Thymus (tissue), 11 donors: Measurements from ENCODE around the gene ZNF276. TPM values are rescaled to one million over a fixed set of nuclear protein-coding genes. Genes with fewer than 3 reads are reported as not detected.
"Not testable (repeated sequence)": the region's sequence is repeated elsewhere in the genome, so short reads cannot be mapped to it uniquely, and the experiment has no call there.

Experiments
- DNase-seq, 9 donors: peaks; one replicate each; pipeline ENCODE4 v3.0.0-alpha.2; 2013; ENCODE audit warnings: low spot score in 9 of 9, low read depth in 6 of 9, missing footprints in 1 of 9
- H3K27ac ChIP-seq, 2 donors: one replicate each; pipeline ENCODE4 v1.5.1; 2013; ENCODE audit warnings: control low read depth in 1 of 2, low read depth in 1 of 2, low read length in 1 of 2, mild to moderate bottlenecking in 1 of 2, moderate library complexity in 1 of 2
- H3K27me3 ChIP-seq, 2 donors: one replicate each; pipeline ENCODE4 v1.5.1; 2013; ENCODE audit warnings: low read length in 1 of 2; ENCODE audit not compliant: control insufficient read depth in 2 of 2, insufficient read depth in 1 of 2
- H3K36me3 ChIP-seq, 2 donors: one replicate each; pipeline ENCODE4 v1.5.1; 2013; ENCODE audit warnings: low read length in 1 of 2, mild to moderate bottlenecking in 1 of 2, moderate library complexity in 1 of 2; ENCODE audit not compliant: control insufficient read depth in 2 of 2, insufficient read depth in 2 of 2
- H3K4me1 ChIP-seq, 2 donors: one replicate each; pipeline ENCODE4 v1.5.1; 2013; ENCODE audit warnings: low read length in 2 of 2; ENCODE audit not compliant: control insufficient read depth in 2 of 2, insufficient read depth in 2 of 2
- H3K4me3 ChIP-seq, 2 donors: one replicate each; pipeline ENCODE4 v1.5.1; 2013; ENCODE audit warnings: low read length in 2 of 2, control low read depth in 1 of 2, mild to moderate bottlenecking in 1 of 2
- H3K9me3 ChIP-seq, 2 donors: one replicate each; pipeline ENCODE4 v1.5.1; 2013; ENCODE audit warnings: low read length in 1 of 2, mild to moderate bottlenecking in 1 of 2; ENCODE audit not compliant: control insufficient read depth in 2 of 2, insufficient read depth in 1 of 2
- WGBS: extraction: QIAGEN DNeasy Blood & Tissue Kit; methylation state at CpG from one replicate; pipeline ENCODE4 v1.1.7; 2013; 5-methylcytosine and 5-hydroxymethylcytosine counted together
- polyA plus RNA-seq: library from polyadenylated mRNA; stranded (reverse); fragments of 200-250 nt; gene quantifications from one replicate; pipeline ENCODE4 v1.2.3, GENCODE V29; 2013
- total RNA-seq: library from RNA; stranded (reverse); fragments of 120-200 nt; gene quantifications from one replicate; pipeline ENCODE4 v1.2.4, GENCODE V29; 2013
- donor health status: healthy.

ZNF276 gene
- total and polyA plus RNA-seq, 2 donors = 35.6 to 55.0 TPM

DNA sequence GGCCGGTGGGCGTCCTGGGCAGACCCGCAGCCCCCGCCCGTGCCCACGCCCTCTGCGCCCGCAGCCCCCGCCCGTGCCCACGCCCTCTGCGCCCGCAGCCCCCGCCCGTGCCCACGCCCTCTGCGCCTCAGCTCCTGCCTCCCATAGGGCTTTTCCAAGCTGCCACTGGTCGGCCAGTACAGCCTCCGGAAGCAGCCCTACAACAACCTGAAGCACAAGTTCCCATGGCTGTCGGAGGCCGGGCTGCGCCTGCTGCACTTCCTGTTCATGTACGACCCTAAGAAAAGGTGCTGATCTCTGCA, 26.6 kb upstream of the ZNF276 start:
- Histone ChIP-seq H3K36me3 (peaks cover 45 to 66% of the 10 kb centered on the region in 2 donors), H3K4me1 (peaks cover 9 to 12% of the 10 kb centered on the region in 2 donors)
- H3K9me3 ChIP-seq, DNase-seq, H3K4me3 ChIP-seq, H3K27ac ChIP-seq, H3K27me3 ChIP-seq: not testable (repeated sequence)
- 97% methylated on average over 23 of the region's 23 CpGs for WGBS

DNA sequence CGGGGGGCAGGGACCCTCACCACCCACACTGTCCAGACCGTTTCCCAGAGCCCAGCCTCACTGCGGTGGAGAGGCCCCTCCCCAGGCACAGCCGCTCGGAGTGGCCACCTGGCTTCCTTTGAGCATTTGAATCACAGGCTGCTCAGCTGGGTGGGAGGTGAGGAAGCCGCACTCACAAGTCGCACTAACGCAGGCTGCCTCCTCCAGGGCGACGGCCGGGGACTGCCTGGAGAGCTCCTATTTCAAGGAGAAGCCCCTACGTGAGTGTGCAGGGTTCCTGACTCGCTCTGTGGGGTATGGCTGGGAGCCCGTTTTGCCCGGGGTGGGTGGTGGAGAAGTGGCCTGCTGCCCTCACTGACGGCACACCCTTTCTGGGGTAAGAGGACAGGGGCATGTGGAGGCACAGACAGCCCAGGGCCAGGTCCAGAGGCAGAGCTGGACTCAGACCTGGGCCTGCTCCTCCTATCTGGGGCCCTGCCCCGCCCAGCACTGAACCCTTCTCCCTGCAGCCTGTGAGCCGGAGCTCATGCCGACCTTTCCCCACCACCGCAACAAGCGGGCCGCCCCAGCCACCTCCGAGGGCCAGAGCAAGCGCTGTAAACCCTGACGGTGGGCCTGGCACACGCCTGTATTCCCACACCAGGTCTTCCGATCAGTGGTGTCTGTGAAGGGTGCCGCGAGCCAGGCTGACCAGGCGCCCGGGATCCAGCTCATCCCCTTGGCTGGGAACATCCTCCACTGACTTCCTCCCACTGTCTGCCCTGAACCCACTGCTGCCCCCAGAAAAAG, 26.1 kb upstream of the ZNF276 start:
- Histone ChIP-seq H3K4me1 (peaks cover 13 to 17% of the 10 kb centered on the region in 2 donors), H3K27ac (no peak overlapping the region), H3K4me3 (no peak overlapping the region), H3K36me3 (peaks cover 44 to 65% of the 10 kb centered on the region in 2 donors), H3K9me3 (no peaks in the 10 kb centered on the region), H3K27me3 (no peaks in the 10 kb centered on the region)
- DNase-seq = no peak
- WGBS = 97% methylated on average over 31 of the region's 31 CpGs

DNA sequence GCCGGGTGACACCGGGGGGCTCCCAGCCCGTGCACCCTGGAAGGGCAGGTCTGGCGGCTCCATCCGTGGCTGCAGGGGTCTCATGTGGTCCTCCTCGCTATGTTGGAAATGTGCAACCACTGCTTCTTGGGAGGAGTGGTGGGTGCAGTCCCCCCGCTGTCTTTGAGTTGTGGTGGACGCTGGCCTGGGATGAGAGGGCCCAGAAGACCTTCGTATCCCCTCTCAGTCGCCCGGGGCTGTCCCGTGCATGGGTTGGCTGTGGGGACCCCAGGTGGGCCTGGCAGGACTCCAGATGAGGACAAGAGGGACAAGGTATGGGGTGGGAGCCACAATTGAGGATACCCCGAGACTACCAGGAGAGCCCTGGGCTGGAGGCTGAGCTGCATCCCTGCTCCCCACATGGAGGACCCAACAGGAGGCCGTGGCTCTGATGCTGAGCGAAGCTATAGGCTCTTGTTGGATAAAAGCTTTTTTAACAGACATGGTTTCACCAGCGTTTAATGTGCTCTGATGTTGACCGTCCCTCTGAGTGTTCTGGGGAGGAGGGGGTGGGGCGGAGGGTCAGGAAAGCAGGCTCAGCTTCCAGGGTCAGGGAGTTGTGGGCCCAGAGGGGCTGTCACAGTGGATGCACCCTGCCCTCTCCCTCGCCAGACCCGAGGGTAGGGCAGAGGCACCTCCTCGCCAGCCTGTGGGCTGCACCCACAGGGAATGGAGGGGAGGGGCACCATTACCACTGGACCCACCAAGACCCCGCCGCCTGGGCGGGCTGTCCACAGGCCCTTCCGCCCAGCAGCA, 25.3 kb upstream of the ZNF276 start:
- peaks cover 38 to 59% of the 10 kb centered on the region in 2 donors for H3K36me3 ChIP-seq
- no peak overlapping the region for H3K27ac ChIP-seq

DNA sequence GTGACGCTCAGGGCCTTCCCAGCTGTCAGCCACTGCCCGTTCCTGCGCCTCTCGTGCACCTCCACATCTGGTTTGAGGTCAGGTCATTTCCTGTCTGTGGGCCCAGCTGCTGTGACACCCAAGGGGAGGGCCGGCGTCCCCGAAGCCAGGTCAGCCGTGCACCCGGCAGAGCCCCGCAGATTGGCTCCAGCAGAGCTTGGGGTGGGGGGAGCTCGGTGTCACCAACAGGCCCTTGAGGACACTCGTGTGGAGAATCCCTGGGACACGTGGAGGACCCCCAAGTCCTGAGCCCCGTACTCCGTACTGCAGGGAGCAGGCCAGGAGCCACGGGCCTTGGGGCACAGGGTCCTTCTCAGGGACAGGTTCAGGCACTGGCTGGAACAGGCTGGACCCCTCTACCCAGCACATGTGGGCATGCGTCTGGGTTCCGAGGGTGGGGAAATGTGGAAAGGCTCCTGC, 24.6 kb upstream of the ZNF276 start:
- H3K27me3 ChIP-seq = no peaks in the 10 kb centered on the region
- H3K9me3 ChIP-seq = no peaks in the 10 kb centered on the region
- WGBS = 45% methylated on average over 18 of the region's 18 CpGs
- H3K4me3 ChIP-seq = no peak overlapping the region
- peaks cover 21 to 23% of the 10 kb centered on the region in 2 donors for H3K4me1 ChIP-seq
- H3K36me3 ChIP-seq = peaks cover 33 to 52% of the 10 kb centered on the region in 2 donors
- DNase-seq = peak in 2 of 9 donors; percentile 39 to 56
- no peak overlapping the region for H3K27ac ChIP-seq

More for the DNA sequence above, 25.3 kb upstream of the ZNF276 start:
- DNase-seq = no peak
- Histone ChIP-seq H3K4me3 (no peak overlapping the region), H3K9me3 (no peaks in the 10 kb centered on the region), H3K27me3 (no peaks in the 10 kb centered on the region), H3K4me1 (peaks cover 21 to 23% of the 10 kb centered on the region in 2 donors)
- WGBS = 82% methylated on average over 25 of the region's 25 CpGs

DNA sequence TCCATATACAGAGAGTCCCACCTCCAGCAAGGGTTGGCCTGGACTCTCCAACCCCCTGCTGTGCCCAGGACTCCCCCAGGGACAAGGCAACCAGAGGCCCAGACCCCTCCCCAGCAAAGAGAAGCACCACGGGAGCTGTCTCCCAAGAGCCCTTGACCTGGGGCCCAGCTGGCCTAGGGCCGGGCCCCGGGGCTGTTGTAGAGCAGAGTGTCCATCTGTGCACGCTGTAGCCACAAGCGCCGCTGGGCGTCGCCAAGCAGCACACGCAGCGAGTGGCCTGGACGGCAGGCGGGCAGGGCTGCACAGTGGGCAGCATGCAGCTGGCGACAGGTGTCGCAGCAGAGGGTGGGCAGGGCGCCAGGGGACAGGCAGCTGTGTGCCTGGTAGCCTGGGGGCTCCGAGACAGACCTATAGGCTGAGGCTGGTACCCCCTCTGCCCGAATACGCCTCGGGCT, 24.1 kb upstream of the ZNF276 start:
- Histone ChIP-seq H3K4me3 (no peak overlapping the region), H3K27me3 (no peaks in the 10 kb centered on the region), H3K4me1 (peaks cover 22 to 25% of the 10 kb centered on the region in 2 donors), H3K36me3 (peaks cover 28 to 47% of the 10 kb centered on the region in 2 donors), H3K9me3 (no peaks in the 10 kb centered on the region), H3K27ac (no peak overlapping the region)
- DNase-seq = no peak
- whole genome bisulfite sequencing = 98% methylated on average over 19 of the region's 19 CpGs

DNA sequence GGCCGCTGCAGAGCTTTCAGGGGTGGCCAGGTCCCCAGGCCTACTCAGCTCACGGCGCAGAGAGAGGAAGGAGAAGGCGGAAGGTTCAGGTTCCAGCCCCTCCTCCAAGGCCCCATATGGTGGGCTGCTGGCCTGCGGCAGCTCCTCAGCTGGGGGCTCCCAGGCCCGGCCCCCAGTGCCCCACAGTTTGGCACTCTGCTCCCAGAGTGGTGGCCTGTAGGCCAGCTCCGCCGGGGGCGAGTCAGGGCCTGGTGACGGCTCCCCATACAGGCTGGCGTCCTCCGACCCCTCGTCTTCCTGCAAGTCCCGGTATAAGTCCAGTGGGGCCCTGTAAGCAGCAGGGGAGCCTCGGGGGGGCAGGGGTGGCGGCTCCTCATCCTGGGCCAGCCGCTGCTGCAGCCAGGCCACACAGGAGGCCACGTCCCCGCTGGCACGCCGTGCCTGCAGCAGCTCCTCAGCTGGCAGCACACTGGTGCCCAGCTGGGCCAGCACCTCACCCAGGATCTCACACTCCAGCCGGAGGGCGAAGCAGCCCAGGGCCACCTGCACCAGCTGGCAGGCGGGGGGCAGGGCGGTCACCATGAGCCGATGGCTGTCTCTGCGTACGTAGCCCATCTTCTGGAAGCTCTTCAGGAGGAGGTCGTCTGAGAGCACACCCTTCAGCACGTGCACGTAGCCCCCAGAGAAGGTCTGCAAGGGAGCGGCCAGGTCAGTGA, 23.6 kb upstream of the ZNF276 start:
- Histone ChIP-seq H3K9me3 (no peaks in the 10 kb centered on the region), H3K4me1 (peaks cover 24 to 30% of the 10 kb centered on the region in 2 donors), H3K27me3 (no peaks in the 10 kb centered on the region), H3K4me3 (no peak overlapping the region), H3K27ac (no peak overlapping the region), H3K36me3 (peaks cover 24 to 43% of the 10 kb centered on the region in 2 donors)
- no peak for DNase-seq
- 98% methylated on average over 32 of the region's 32 CpGs for WGBS

DNA sequence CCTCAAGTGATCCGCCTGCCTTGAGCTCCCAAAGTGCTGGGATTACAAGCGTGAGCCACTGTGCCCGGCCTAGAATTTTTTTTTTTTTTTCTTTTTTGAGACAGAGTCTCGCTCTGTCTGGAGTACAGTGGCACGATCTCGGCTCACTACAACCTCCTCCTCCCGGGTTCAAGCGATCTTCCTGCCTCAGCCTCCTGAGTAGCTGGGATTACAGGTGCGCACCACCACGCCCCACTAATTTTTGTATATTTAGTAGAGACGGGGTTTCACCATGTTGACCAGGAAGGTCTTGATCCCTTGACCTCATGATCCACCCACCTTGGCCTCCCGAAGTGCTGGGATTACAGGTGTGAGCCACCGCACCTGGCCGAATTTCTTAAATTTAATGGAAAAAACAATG, 22.6 kb upstream of the ZNF276 start:
- WGBS = 99% methylated on average over 14 of the region's 14 CpGs
- not testable (repeated sequence) for DNase-seq, H3K27ac ChIP-seq, H3K4me3 ChIP-seq, H3K27me3 ChIP-seq, H3K9me3 ChIP-seq
- Histone ChIP-seq H3K36me3 (peaks cover 16 to 35% of the 10 kb centered on the region in 2 donors), H3K4me1 (peaks cover 24 to 30% of the 10 kb centered on the region in 2 donors)

DNA sequence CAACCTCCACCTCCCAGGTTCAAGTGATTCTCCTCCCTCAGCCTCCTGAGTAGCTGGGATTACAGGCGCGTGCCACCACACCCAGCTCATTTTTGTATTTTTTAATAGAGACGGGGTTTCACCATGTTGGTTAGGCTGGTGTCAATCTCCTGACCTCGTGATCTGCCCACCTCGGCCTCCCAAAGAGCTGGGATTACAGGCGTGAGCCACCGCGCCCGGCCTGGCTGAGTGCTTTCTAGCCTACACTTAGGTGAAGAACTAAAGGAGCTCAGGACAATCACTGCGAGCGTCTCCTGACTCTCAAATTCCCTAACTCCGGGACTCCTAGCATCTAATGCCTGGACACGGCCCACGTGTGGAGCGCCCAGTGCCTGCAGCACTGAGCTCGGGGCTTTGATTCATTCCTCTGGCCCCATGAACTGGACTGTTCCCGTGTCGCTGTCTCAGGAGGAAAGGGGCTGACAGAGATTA, 21.7 kb upstream of the ZNF276 start:
- H3K27ac ChIP-seq, DNase-seq, H3K4me3 ChIP-seq, H3K9me3 ChIP-seq, H3K27me3 ChIP-seq: not testable (repeated sequence)
- Histone ChIP-seq H3K36me3 (peaks cover 9 to 25% of the 10 kb centered on the region in 2 donors), H3K4me1 (peaks cover 24 to 30% of the 10 kb centered on the region in 2 donors)
- WGBS = 80% methylated on average over 18 of the region's 18 CpGs
